GM10248 (cell line): ENCODE results near the gene ENHO.

ENCODE experiments used
- CTCF ChIA-PET: fragments of 300-600 bp; sonication (Branson Sonifier 250); formaldehyde crosslinking; extraction: SDS; loops from one replicate; lab custom pipeline; 2021; ENCODE audit warnings: antibody characterized with exemption; lab: Yijun Ruan, JAX
- POLR2A ChIA-PET: fragments of 350-650 bp; sonication (Branson Sonifier 250); formaldehyde crosslinking; extraction: SDS; loops from one replicate; lab custom pipeline; 2020; ENCODE audit warnings: antibody characterized with exemption; lab: Yijun Ruan, JAX
- DNase-seq: peaks from one replicate; pipeline ENCODE4 v3.0.0; 2012; ENCODE audit errors: extremely low spot score
- TF ChIP-seq, protein P1 (sequence below): IDR thresholded peaks from 2 replicates; pipeline ENCODE4 v1.5.1; 2012; ENCODE audit warnings: mild to moderate bottlenecking, low read depth; ENCODE audit errors: extremely low read depth, missing control alignments, control extremely low read depth

ENHO gene

DNA sequence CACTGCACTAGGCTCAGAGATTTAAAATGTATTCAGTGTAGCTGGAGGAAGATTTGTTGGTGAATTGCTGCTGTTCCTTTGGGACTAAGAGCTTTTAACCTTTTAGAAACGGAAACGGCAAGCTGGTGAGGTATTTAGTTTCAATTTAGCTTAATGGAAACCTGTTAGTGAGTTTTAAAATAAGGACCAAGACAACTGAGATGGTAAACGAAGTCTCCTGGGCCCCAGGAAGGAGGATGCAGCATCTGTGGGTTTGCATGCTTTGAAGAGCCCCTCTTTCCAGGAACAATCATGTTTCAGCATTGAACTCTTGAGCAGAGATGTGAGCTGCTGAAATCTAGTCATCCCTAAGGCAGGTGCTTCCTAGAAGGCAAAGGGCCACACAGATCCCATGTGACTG, 47.7 kb downstream of the ENHO start:
- TF ChIP-seq, protein P1, sequence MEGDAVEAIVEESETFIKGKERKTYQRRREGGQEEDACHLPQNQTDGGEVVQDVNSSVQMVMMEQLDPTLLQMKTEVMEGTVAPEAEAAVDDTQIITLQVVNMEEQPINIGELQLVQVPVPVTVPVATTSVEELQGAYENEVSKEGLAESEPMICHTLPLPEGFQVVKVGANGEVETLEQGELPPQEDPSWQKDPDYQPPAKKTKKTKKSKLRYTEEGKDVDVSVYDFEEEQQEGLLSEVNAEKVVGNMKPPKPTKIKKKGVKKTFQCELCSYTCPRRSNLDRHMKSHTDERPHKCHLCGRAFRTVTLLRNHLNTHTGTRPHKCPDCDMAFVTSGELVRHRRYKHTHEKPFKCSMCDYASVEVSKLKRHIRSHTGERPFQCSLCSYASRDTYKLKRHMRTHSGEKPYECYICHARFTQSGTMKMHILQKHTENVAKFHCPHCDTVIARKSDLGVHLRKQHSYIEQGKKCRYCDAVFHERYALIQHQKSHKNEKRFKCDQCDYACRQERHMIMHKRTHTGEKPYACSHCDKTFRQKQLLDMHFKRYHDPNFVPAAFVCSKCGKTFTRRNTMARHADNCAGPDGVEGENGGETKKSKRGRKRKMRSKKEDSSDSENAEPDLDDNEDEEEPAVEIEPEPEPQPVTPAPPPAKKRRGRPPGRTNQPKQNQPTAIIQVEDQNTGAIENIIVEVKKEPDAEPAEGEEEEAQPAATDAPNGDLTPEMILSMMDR: no peak
- ChIA-PET POLR2A (no interaction called here), CTCF (interaction anchor here (1.1 to 1.2 kb wide), 2 partner anchors 25 to 35 kb away, joined by 3 to 4 read pairs; no protein-coding TSS in a partner anchor)
- DNase-seq: no peak
